HEK293T (cell line): Measurements from ENCODE around the gene MYOF.

Experiments used
- ARNT ChIP-seq: fragments of 450-650 bp; IDR thresholded peaks from 2 replicates; pipeline ENCODE4 v1.6.1; 2017; ENCODE audit warnings: mild to moderate bottlenecking
- BHLHE40 ChIP-seq: fragments of 450-650 bp; IDR thresholded peaks from 2 replicates; pipeline ENCODE4 v1.6.1; 2016; ENCODE audit warnings: mild to moderate bottlenecking, moderate library complexity, borderline replicate concordance
- FOXA1 ChIP-seq: fragments of 450-650 bp; IDR thresholded peaks from 2 replicates; pipeline ENCODE4 v1.6.1; 2016; ENCODE audit warnings: mild to moderate bottlenecking
- FOXM1 ChIP-seq: fragments of 450-650 bp; IDR thresholded peaks from 2 replicates; pipeline ENCODE4 v1.6.1; 2017; ENCODE audit warnings: mild to moderate bottlenecking, borderline replicate concordance
- SP1 ChIP-seq: fragments of 450-650 bp; IDR thresholded peaks from 2 replicates; pipeline ENCODE4 v1.6.1; 2017
- TARDBP ChIP-seq: fragments of 450-650 bp; IDR thresholded peaks from 2 replicates; pipeline ENCODE4 v1.6.1; 2016

GRCh38 chr10:93447019-93447418, 35.1 kb downstream of the MYOF start:
- TF ChIP-seq TARDBP: no peak
- TF ChIP-seq ARNT: no peak
- TF ChIP-seq FOXA1: no peak
- no peak for TF ChIP-seq SP1
- no peak for TF ChIP-seq BHLHE40
- no peak for TF ChIP-seq FOXM1
